ENCODE results near the gene GPATCH2L. TPM values are rescaled to one million over a fixed set of nuclear protein-coding genes. Genes with fewer than 3 reads are reported as not detected.

The GPATCH2L gene
- total RNA-seq, 4 donors from 2014 or later: 42.4 to 59.1 (median 48.3) TPM

DNA sequence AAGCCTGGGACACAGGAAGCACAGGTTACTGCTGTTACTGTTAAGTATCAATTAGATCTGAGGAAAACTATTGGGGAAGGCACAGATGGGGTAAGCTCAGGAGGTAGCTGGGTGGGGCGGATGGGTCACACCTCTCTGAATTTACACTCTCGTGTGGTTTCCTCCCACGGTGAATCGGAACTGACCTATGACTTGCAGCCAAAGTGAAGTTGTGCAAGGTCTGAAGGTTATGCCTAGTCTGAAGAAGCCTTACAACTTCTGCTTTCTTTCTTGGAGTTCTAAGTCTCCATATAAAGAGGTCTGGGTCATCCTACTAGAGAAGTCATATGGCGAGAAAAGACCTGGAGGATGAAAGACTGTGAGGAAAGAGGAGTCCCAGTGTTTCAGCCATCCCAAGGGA, 25.6 kb upstream of the GPATCH2L start:
- H3K27ac ChIP-seq (replicated peaks in 1 of 4): no peak overlapping the region
- H3K27me3 ChIP-seq: peaks cover 0 to 11% (median 0%) of the 10 kb centered on the region in 4 donors
- intact Hi-C loops (cut with DNase I): no loop called here
- no peak for DNase-seq (ENCODE audit: extremely low spot score)
- peaks cover 0 to 3% (median 0%) of the 10 kb centered on the region in 4 donors for H3K4me1 ChIP-seq
- H3K4me3 ChIP-seq: no peak overlapping the region
- no peaks in the 10 kb centered on the region for H3K36me3 ChIP-seq
- WGBS: 82% methylated on average over 5 of the region's 5 CpGs
- H3K9me3 ChIP-seq: no peaks in the 10 kb centered on the region
- no peak for TF ChIP-seq POLR2A (IDR thresholded peaks at IDR 0.05; ENCODE audit: low read depth)
- TF ChIP-seq POLR2AphosphoS5 (IDR thresholded peaks at IDR 0.05): no peak
- TF ChIP-seq, protein P1, sequence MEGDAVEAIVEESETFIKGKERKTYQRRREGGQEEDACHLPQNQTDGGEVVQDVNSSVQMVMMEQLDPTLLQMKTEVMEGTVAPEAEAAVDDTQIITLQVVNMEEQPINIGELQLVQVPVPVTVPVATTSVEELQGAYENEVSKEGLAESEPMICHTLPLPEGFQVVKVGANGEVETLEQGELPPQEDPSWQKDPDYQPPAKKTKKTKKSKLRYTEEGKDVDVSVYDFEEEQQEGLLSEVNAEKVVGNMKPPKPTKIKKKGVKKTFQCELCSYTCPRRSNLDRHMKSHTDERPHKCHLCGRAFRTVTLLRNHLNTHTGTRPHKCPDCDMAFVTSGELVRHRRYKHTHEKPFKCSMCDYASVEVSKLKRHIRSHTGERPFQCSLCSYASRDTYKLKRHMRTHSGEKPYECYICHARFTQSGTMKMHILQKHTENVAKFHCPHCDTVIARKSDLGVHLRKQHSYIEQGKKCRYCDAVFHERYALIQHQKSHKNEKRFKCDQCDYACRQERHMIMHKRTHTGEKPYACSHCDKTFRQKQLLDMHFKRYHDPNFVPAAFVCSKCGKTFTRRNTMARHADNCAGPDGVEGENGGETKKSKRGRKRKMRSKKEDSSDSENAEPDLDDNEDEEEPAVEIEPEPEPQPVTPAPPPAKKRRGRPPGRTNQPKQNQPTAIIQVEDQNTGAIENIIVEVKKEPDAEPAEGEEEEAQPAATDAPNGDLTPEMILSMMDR (IDR thresholded peaks at IDR 0.05): no peak
- TF ChIP-seq EP300 (IDR thresholded peaks at IDR 0.05): no peak

DNA sequence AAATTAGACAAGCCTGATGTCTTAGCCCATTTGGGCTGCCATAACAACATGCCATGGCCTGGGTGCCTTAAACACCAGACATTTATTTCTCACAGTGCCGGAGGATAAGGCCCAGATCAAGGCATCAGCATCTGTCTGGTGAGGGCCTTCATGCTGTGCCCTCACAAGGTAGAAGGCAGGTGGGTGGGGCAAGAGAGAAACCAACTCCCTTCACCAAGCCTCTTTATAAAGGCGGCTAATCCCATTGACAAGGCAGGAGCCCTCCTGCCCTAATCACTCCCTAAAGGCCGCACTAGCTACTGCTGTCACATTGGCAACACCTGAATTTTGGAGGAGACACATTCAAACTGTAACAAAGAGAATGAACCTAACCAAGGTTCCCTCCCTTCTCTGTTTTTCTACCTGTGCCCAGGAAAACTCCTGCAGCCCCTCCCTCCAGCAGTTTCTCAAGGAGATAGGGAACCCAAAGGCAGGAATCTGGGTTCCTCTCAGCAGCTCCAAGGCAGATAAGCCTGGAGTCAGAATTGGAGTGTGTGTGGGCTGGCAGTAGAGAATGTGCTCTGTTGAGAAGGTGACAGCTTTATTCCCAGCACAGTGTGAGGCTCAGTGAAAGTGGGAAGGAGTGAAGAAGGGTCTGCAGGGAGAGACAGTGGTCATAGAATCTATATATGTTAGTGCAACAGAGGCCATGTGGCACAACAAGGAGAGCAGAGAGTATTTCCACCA, 21.7 kb upstream of the GPATCH2L start:
- Histone ChIP-seq H3K9me3 (no peaks in the 10 kb centered on the region), H3K27me3 (peaks cover 0 to 48% (median 0%) of the 10 kb centered on the region in 4 donors), H3K27ac (replicated peaks in 1 of 4) (no peak overlapping the region), H3K4me1 (peaks cover 0 to 6% (median 0%) of the 10 kb centered on the region in 4 donors), H3K4me3 (no peak overlapping the region), H3K36me3 (no peaks in the 10 kb centered on the region)
- DNase-seq (ENCODE audit: extremely low spot score): no peak
- 71% methylated on average over 2 of the region's 3 CpGs for whole genome bisulfite sequencing
- intact Hi-C loops (cut with DNase I): no loop called here
- TF ChIP-seq, protein P1 (IDR thresholded peaks at IDR 0.05): no peak

DNA sequence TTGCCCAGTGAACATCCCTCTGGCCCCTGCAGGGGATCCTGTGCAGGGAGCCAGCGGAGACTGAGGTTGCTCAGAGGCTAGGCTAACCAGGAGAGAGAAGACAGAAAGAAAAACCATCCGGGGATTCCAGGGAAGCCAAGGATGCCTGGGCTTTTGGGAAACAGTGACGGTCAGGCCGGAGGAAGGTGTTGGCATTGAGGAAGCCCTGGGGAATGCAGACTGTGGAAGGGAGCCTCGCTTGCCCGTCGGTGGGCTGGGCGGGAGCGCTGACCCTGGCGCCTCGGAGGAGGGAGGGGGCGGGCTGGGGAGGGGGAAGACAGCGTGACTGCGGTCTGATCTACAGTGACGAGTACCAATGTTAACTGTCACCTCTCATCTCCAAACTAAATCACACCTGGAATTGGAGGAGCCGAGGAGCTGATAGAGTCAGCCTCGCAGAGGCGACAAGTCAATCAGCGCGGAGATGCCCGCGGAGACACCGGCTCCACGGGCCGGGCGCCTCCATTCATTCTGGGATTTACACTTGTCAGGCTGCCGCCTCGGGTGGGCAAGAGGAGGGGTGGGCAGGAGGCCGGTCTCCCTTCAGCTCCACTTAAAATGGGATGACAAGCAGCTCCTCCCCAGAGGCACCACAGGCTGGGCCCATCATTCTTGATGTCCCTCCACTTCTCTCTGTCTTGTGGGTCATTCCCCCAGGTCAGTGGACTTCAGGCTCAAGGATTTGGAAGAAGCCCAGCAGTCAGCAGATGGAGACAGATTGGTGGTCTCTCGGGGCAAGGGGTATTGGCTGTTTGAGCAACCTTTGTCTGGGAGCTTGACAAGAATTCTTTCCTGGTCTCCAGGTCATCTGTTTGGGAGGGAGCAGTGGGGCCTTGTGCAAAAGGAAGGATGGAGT, 20.4 kb upstream of the GPATCH2L start:
- Histone ChIP-seq H3K4me1 (peaks cover 0 to 6% (median 0%) of the 10 kb centered on the region in 4 donors), H3K4me3 (no peak overlapping the region), H3K27me3 (peaks cover 0 to 60% (median 0%) of the 10 kb centered on the region in 4 donors), H3K36me3 (no peaks in the 10 kb centered on the region), H3K9me3 (no peaks in the 10 kb centered on the region), H3K27ac (replicated peaks in 1 of 4) (no peak overlapping the region)
- DNase-seq (ENCODE audit: extremely low spot score): no peak
- TF ChIP-seq POLR2AphosphoS5 (IDR thresholded peaks at IDR 0.05): no peak
- TF ChIP-seq, protein P1 (IDR thresholded peaks at IDR 0.05): no peak
- no peak for TF ChIP-seq EP300 (IDR thresholded peaks at IDR 0.05)
- TF ChIP-seq POLR2A (IDR thresholded peaks at IDR 0.05; ENCODE audit: low read depth): no peak
- 9% methylated on average over 18 of the region's 30 CpGs for WGBS
- intact Hi-C loops (cut with DNase I): no loop called here

DNA sequence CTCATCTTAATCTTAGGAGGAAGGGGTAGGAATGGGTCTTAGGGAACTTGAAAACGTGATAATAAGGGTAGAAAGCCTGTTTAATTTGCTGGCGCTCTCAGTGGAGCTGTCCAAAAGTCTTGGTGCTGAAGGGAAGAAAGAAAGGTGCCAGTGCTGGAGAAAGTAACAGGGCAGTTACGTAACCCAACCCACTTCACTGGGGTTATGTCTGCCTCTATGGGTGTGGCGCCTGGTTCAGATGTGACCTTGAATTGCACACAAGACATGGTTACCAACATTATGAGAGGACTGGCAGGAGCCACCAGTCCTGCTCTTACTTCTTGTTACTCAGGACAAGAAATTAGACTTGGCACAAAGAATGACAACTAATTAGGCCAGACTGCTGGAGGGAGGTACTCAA, 18.6 kb upstream of the GPATCH2L start:
- DNase-seq (ENCODE audit: extremely low spot score): no peak
- no peak for TF ChIP-seq EP300 (IDR thresholded peaks at IDR 0.05)
- no peak for TF ChIP-seq POLR2AphosphoS5 (IDR thresholded peaks at IDR 0.05)
- TF ChIP-seq POLR2A (IDR thresholded peaks at IDR 0.05; ENCODE audit: low read depth): no peak
- TF ChIP-seq, protein P1 (IDR thresholded peaks at IDR 0.05): no peak
- H3K4me1 ChIP-seq: peaks cover 0 to 8% (median under 1%) of the 10 kb centered on the region in 4 donors
- no peaks in the 10 kb centered on the region for H3K36me3 ChIP-seq
- peaks cover 0 to 78% (median 5%) of the 10 kb centered on the region in 4 donors for H3K27me3 ChIP-seq
- 22% methylated on average over 4 of the region's 4 CpGs for WGBS
- H3K27ac ChIP-seq (replicated peaks in 1 of 4): no peak overlapping the region
- intact Hi-C loops (cut with DNase I): no loop called here
- H3K4me3 ChIP-seq: no peak overlapping the region
- no peaks in the 10 kb centered on the region for H3K9me3 ChIP-seq

Measured in esophagus muscularis mucosa (tissue), 4 donors.